TTC549 (cell line): ENCODE data around the gene EFNA5.

Source experiments
- FAIRE-seq: peaks from 2 replicates; lab custom pipeline; 2012; peaks lifted over from hg19 to GRCh38; lab: Jason Lieb, UNC

The EFNA5 gene

GRCh38 chr5:107544476-107544875, 126.3 kb downstream of the EFNA5 start:
- no peak for FAIRE-seq

GRCh38 chr5:107543868-107544267, 126.9 kb downstream of the EFNA5 start:
- no peak for FAIRE-seq

- FAIRE-seq = no peak
These were observed 127.9 kb downstream of the EFNA5 start for GRCh38 chr5:107542831-107543231.

- FAIRE-seq = no peak
These were observed 128.3 kb downstream of the EFNA5 start for GRCh38 chr5:107542428-107542827.

GRCh38 chr5:107541400-107541799, 129.3 kb downstream of the EFNA5 start:
- FAIRE-seq = no peak

GRCh38 chr5:107539726-107540330, 130.9 kb downstream of the EFNA5 start:
- no peak for FAIRE-seq

GRCh38 chr5:107538805-107539445, 131.8 kb downstream of the EFNA5 start:
- no peak for FAIRE-seq

- no peak for FAIRE-seq
These were observed 132.4 kb downstream of the EFNA5 start for GRCh38 chr5:107538331-107538730.

- no peak for FAIRE-seq
These were observed 134.9 kb downstream of the EFNA5 start for GRCh38 chr5:107535849-107536248.

GRCh38 chr5:107533910-107534876, 136.5 kb downstream of the EFNA5 start:
- no peak for FAIRE-seq

- FAIRE-seq = no peak
These were observed 137.8 kb downstream of the EFNA5 start for GRCh38 chr5:107532916-107533315.

- FAIRE-seq = no peak
These were observed 138.4 kb downstream of the EFNA5 start for GRCh38 chr5:107532169-107532878.

GRCh38 chr5:107531308-107531707, 139.4 kb downstream of the EFNA5 start:
- no peak for FAIRE-seq

GRCh38 chr5:107529618-107530017, 141.1 kb downstream of the EFNA5 start:
- FAIRE-seq = no peak

GRCh38 chr5:107526270-107526937, 144.3 kb downstream of the EFNA5 start:
- no peak for FAIRE-seq

- no peak for FAIRE-seq
These were observed 146.6 kb downstream of the EFNA5 start for GRCh38 chr5:107524111-107524510.

GRCh38 chr5:107523029-107523680, 147.6 kb downstream of the EFNA5 start:
- no peak for FAIRE-seq

GRCh38 chr5:107522456-107522855, 148.3 kb downstream of the EFNA5 start:
- FAIRE-seq = no peak

GRCh38 chr5:107519900-107520354, 150.8 kb downstream of the EFNA5 start:
- FAIRE-seq = no peak

GRCh38 chr5:107518616-107519015, 152.1 kb downstream of the EFNA5 start:
- no peak for FAIRE-seq

GRCh38 chr5:107518190-107518589, 152.5 kb downstream of the EFNA5 start:
- no peak for FAIRE-seq
